Endothelial cell of umbilical vein (primary cell): Measurements from ENCODE around the gene OSGEP. TPM values are rescaled to one million over a fixed set of nuclear protein-coding genes. Genes with fewer than 3 reads are reported as not detected.

Experiments used
- BruUV-seq: library from RNA; stranded (reverse); fragments of 400-500 nt; replicated peaks from 2 replicates; lab custom pipeline; 2021; lab: Mats Ljungman, UMichigan
- CTCF ChIA-PET: fragments of 300-600, 350-600 bp; sonication (Branson Sonifier 250); formaldehyde crosslinking; loops from one replicate; lab custom pipeline; 2021; ENCODE audit warnings: antibody characterized with exemption, inconsistent platforms; lab: Charles Lee
- POLR2A ChIA-PET: fragments of 300-600, 350-600 bp; sonication (Branson Sonifier 250); formaldehyde crosslinking; loops from one replicate; lab custom pipeline; 2021; ENCODE audit warnings: antibody characterized with exemption, inconsistent platforms; lab: Charles Lee
- DNase-seq: peaks from one replicate; pipeline ENCODE4 v3.0.0-alpha.2; 2011; ENCODE audit warnings: low read depth, low spot score
- FAIRE-seq: peaks from 2 replicates; lab custom pipeline; 2011; peaks lifted over from hg19 to GRCh38; lab: Jason Lieb, UNC
- H2AFZ ChIP-seq: 2 replicates; pipeline ENCODE4 v1.6.0; 2012; ENCODE audit warnings: low read depth, low read length, control low read depth, inconsistent platforms
- H3K27ac ChIP-seq: 2 replicates; pipeline ENCODE4 v1.5.1; 2011; ENCODE audit warnings: low read depth, mild to moderate bottlenecking, control low read depth, low read length, moderate library complexity; ENCODE audit not compliant: insufficient read depth
- H3K27me3 ChIP-seq, 2 experiments: 2 replicates each; pipeline versions ENCODE4 v1.6.0 to v1.6.1; 2011; ENCODE audit warnings: low read length in 2 of 2, mixed read lengths in 1 of 2; ENCODE audit not compliant: control insufficient read depth in 2 of 2, insufficient read depth in 2 of 2
- H3K36me3 ChIP-seq, 2 experiments: 2 replicates in 1 of 2; 3 replicates in 1 of 2; pipeline ENCODE4 v1.5.1; 2011; ENCODE audit warnings: low read length in 2 of 2, mild to moderate bottlenecking in 1 of 2, moderate library complexity in 1 of 2; ENCODE audit not compliant: control insufficient read depth in 2 of 2, insufficient read depth in 2 of 2; ENCODE audit errors: extremely low read depth in 1 of 2
- H3K4me1 ChIP-seq: 3 replicates; pipeline ENCODE4 v1.5.1; 2011; ENCODE audit warnings: mild to moderate bottlenecking, low read length; ENCODE audit not compliant: control insufficient read depth, insufficient read depth; ENCODE audit errors: extremely low read depth
- H3K4me2 ChIP-seq: 2 replicates; pipeline ENCODE4 v1.6.1; 2011; ENCODE audit warnings: low read length, control low read depth, mixed read lengths; ENCODE audit not compliant: insufficient read depth
- H3K4me3 ChIP-seq, 3 experiments: fragments of 200-600 bp in 1 of 3; sonication (generic), shearing (Covaris generic) in 1 of 3; replicated peaks in 1 of 3; 2 replicates each; pipeline ENCODE4 v1.5.1; 2011 to 2016; ENCODE audit warnings: control low read depth in 3 of 3, low read length in 3 of 3, mild to moderate bottlenecking in 2 of 3, inconsistent platforms in 1 of 3, low read depth in 1 of 3, moderate library complexity in 1 of 3; ENCODE audit not compliant: insufficient read depth in 1 of 3
- H3K79me2 ChIP-seq: 2 replicates; pipeline ENCODE4 v1.6.0; 2012; ENCODE audit warnings: low read length, inconsistent platforms; ENCODE audit not compliant: control insufficient read depth, insufficient read depth
- H3K9ac ChIP-seq: replicated peaks from 2 replicates; pipeline ENCODE3; 2011; ENCODE audit warnings: low read length, control low read depth; ENCODE audit not compliant: insufficient read depth; ENCODE audit errors: extremely low read depth
- H3K9me1 ChIP-seq: replicated peaks from 3 replicates; pipeline ENCODE4 v1.6.0; 2011; ENCODE audit warnings: mild to moderate bottlenecking, low read length; ENCODE audit not compliant: control insufficient read depth, insufficient read depth; ENCODE audit errors: extremely low read depth
- H3K9me3 ChIP-seq: replicated peaks from 2 replicates; pipeline ENCODE4 v1.5.1; 2012; ENCODE audit warnings: low read length, inconsistent platforms; ENCODE audit not compliant: control insufficient read depth, insufficient read depth
- H4K20me1 ChIP-seq: replicated peaks from 2 replicates; pipeline ENCODE3; 2011; ENCODE audit warnings: mild to moderate bottlenecking, low read length; ENCODE audit not compliant: control insufficient read depth, insufficient read depth; ENCODE audit errors: extremely low read depth
- CTCF ChIP-seq, 2 donors: IDR thresholded peaks; 1 replicate in 1 of 2; 2 replicates in 1 of 2; pipeline ENCODE4 v1.5.1; 2011; ENCODE audit warnings: low read length in 2 of 2, mild to moderate bottlenecking in 2 of 2, moderate library complexity in 2 of 2, control low read depth in 1 of 2, inconsistent platforms in 1 of 2, low read depth in 1 of 2; ENCODE audit not compliant: insufficient read depth in 1 of 2; ENCODE audit errors: extremely low read depth in 1 of 2
- EZH2 ChIP-seq: IDR thresholded peaks from 2 replicates; pipeline ENCODE4 v1.6.1; 2012; ENCODE audit warnings: borderline replicate concordance, low read depth, mild to moderate bottlenecking, moderate library complexity, low read length, inconsistent platforms; ENCODE audit not compliant: severe bottlenecking
- FOS ChIP-seq: IDR thresholded peaks from 2 replicates; pipeline ENCODE4 v1.6.1; 2011; ENCODE audit warnings: mild to moderate bottlenecking, low read length, moderate library complexity, borderline replicate concordance; ENCODE audit not compliant: insufficient read depth
- GATA2 ChIP-seq: IDR thresholded peaks from 2 replicates; pipeline ENCODE4 v1.7.0; 2011; ENCODE audit warnings: low read depth, mild to moderate bottlenecking, moderate library complexity, mixed read lengths, low read length; ENCODE audit not compliant: insufficient read length, insufficient read depth
- JUN ChIP-seq: IDR thresholded peaks from 2 replicates; pipeline ENCODE4 v1.6.1; 2011; ENCODE audit warnings: borderline replicate concordance, low read depth; ENCODE audit not compliant: insufficient read length, insufficient read depth
- MAX ChIP-seq: IDR thresholded peaks from 2 replicates; pipeline ENCODE4 v1.6.1; 2011; ENCODE audit not compliant: insufficient read depth, insufficient read length
- MYC ChIP-seq: IDR thresholded peaks from one replicate; pipeline ENCODE4 v1.6.1; 2011; ENCODE audit warnings: mild to moderate bottlenecking, low read depth, low read length
- POLR2A ChIP-seq: IDR thresholded peaks from 2 replicates; pipeline ENCODE4 v1.6.1; 2012; ENCODE audit warnings: low read depth, mild to moderate bottlenecking, control low read depth, low read length
- POLR2AphosphoS5 ChIP-seq: IDR thresholded peaks from 2 replicates; pipeline ENCODE4 v1.6.1; 2012; ENCODE audit warnings: low read depth, mild to moderate bottlenecking, control low read depth, low read length, moderate library complexity; ENCODE audit not compliant: insufficient read depth
- dilution Hi-C: fragments of 300-500 bp; cut with MboI; formaldehyde crosslinking; loops from one replicate; pipeline ENCODE4 v1.15.0; 2019; ENCODE audit warnings: low sequenced_read_pairs; ENCODE audit not compliant: extremely low pct_ligation_motif_present
- intact Hi-C: fragments of 100-400 bp; cut with micrococcal nuclease; formaldehyde crosslinking; loops from one replicate; pipeline ENCODE4 v1.10.0; 2022
- polyA plus RNA-seq, 4 experiments: library from polyadenylated mRNA; depleted of rRNA in 3 of 4; stranded (reverse) in 3 of 4; unstranded in 1 of 4; fragments of >200 nt; gene quantifications; 2 replicates each; pipeline versions ENCODE4 v1.2.1 to v1.2.3, GENCODE V29; 2011 to 2012; ENCODE audit warnings: missing spikeins in 1 of 4
- total RNA-seq: library from RNA; stranded (reverse); gene quantifications from 2 replicates; pipeline ENCODE4 v1.2.3, GENCODE V29; 2021

The OSGEP gene
- total and polyA plus RNA-seq, 2 donors (not counting 3 experiments of a cell fraction or from before 2014, with no cell fraction given): 41.8 to 100 TPM

- Histone ChIP-seq H3K27ac (no peak overlapping the region), H3K9ac (no peak overlapping the region), H3K9me3 (no peaks in the 10 kb centered on the region), H2AFZ (no peak overlapping the region), H4K20me1 (no peaks in the 10 kb centered on the region), H3K4me2 (no peak overlapping the region), H3K9me1 (no peaks in the 10 kb centered on the region), H3K36me3 (no peaks in the 10 kb centered on the region), H3K79me2 (no peaks in the 10 kb centered on the region), H3K4me1 (peaks cover 8% of the 10 kb centered on the region), H3K27me3 (peaks cover 2 to 3% of the 10 kb centered on the region in 2 experiments), H3K4me3 (no peak overlapping the region)
- peak; percentile 76 for FAIRE-seq
- peak; percentile 75 for DNase-seq
- dilution Hi-C loops (no loop called here), intact Hi-C loops (no loop called here)
- TF ChIP-seq POLR2AphosphoS5 (no peak), EZH2 (no peak), CTCF (IDR thresholded peaks at IDR 0.05; ENCODE audit: extremely low read depth in 1 of 2, insufficient read depth in 1 of 2, low read depth in 1 of 2, low read length in 2 of 2) (no peak), MAX (no peak), GATA2 (no peak), FOS (no peak), POLR2A (no peak), JUN (no peak), MYC (no peak)
- ChIA-PET CTCF (no interaction called here), POLR2A (interaction anchor here (0.6 kb wide), 1 partner anchor 66 kb away, joined by 4 read pairs; no protein-coding TSS in a partner anchor)
- no TSS peak for BruUV-seq
These were observed 13.7 kb downstream of the OSGEP start for GRCh38 chr14:20440882-20441281.
